GM12878 (cell line): Measurements from ENCODE around the gene STK4. TPM values are rescaled to one million over a fixed set of nuclear protein-coding genes. Genes with fewer than 3 reads are reported as not detected.

Source experiments
- NR2F1 ChIP-seq: fragments of 450-650 bp; conservative IDR thresholded peaks from 2 replicates; pipeline ENCODE4 v1.6.1; 2017; ENCODE audit warnings: mild to moderate bottlenecking
- SMAD1 ChIP-seq: fragments of 450-650 bp; IDR thresholded peaks from 2 replicates; pipeline ENCODE4 v1.6.1; 2018; ENCODE audit warnings: mild to moderate bottlenecking, low read depth; ENCODE audit not compliant: partially characterized antibody
- SUPT20H ChIP-seq: IDR thresholded peaks from 2 replicates; pipeline ENCODE4 v1.6.1; 2011; ENCODE audit warnings: low read depth, mild to moderate bottlenecking, low read length, moderate library complexity, borderline replicate concordance; ENCODE audit not compliant: control insufficient read depth
- TARDBP ChIP-seq: IDR thresholded peaks from 2 replicates; pipeline ENCODE4 v1.6.1; 2016; ENCODE audit warnings: borderline replicate concordance
- ZBTB4 ChIP-seq: fragments of 450-650 bp; formaldehyde crosslinking; IDR thresholded peaks from 2 replicates; pipeline ENCODE4 v1.4.0; 2022; ENCODE audit warnings: mild to moderate bottlenecking, moderate library complexity
- ZNF384 ChIP-seq: IDR thresholded peaks from 2 replicates; pipeline ENCODE4 v1.6.1; 2012; ENCODE audit warnings: low read depth, mild to moderate bottlenecking, low read length, improper control_type of control experiment, borderline replicate concordance
- polyA plus RNA-seq, 11 experiments: library from polyadenylated mRNA; depleted of rRNA in 4 of 11; unstranded in 6 of 11; stranded (reverse) in 5 of 11; fragments of >200 nt; fragmentation: Nextera tagmentation in 4 of 11; fragmentation: Illumina TruSeq in 1 of 11; extraction: Ambion mirVana in 4 of 11; extraction: Trizol in 1 of 11; gene quantifications; 1 replicate in 1 of 11; 2 replicates in 10 of 11; pipeline versions ENCODE4 v1.2.1 to v1.2.3, GENCODE V29; 2011 to 2016; ENCODE audit warnings: inconsistent platforms in 2 of 11, missing spikeins in 2 of 11, low read depth in 1 of 11
- total RNA-seq, 4 experiments: library from RNA; depleted of rRNA in 3 of 4; stranded (reverse); fragments of >200 nt in 3 of 4; fragmentation: Illumina TruSeq in 1 of 4; extraction: Trizol in 1 of 4; gene quantifications; 2 replicates each; pipeline versions ENCODE4 v1.2.1 to v1.2.3, GENCODE V29; 2013 to 2021
- TF ChIP-seq, protein P1 (sequence below): fragments of 450-650 bp; IDR thresholded peaks from 2 replicates; pipeline ENCODE4 v1.6.1; 2017; ENCODE audit warnings: mild to moderate bottlenecking, moderate library complexity

The STK4 gene
- total and polyA plus RNA-seq, 10 of the 15 experiments (the other 5 are each of a cell fraction or from before 2014, with no cell fraction given), result 24.0 to 135 (median 89.7) TPM

GRCh38 chr20:45019027-45019761 is 52.9 kb downstream of the STK4 start (continued):
- TF ChIP-seq, protein P1, sequence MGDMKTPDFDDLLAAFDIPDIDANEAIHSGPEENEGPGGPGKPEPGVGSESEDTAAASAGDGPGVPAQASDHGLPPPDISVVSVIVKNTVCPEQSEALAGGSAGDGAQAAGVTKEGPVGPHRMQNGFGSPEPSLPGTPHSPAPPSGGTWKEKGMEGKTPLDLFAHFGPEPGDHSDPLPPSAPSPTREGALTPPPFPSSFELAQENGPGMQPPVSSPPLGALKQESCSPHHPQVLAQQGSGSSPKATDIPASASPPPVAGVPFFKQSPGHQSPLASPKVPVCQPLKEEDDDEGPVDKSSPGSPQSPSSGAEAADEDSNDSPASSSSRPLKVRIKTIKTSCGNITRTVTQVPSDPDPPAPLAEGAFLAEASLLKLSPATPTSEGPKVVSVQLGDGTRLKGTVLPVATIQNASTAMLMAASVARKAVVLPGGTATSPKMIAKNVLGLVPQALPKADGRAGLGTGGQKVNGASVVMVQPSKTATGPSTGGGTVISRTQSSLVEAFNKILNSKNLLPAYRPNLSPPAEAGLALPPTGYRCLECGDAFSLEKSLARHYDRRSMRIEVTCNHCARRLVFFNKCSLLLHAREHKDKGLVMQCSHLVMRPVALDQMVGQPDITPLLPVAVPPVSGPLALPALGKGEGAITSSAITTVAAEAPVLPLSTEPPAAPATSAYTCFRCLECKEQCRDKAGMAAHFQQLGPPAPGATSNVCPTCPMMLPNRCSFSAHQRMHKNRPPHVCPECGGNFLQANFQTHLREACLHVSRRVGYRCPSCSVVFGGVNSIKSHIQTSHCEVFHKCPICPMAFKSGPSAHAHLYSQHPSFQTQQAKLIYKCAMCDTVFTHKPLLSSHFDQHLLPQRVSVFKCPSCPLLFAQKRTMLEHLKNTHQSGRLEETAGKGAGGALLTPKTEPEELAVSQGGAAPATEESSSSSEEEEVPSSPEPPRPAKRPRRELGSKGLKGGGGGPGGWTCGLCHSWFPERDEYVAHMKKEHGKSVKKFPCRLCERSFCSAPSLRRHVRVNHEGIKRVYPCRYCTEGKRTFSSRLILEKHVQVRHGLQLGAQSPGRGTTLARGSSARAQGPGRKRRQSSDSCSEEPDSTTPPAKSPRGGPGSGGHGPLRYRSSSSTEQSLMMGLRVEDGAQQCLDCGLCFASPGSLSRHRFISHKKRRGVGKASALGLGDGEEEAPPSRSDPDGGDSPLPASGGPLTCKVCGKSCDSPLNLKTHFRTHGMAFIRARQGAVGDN, result no peak
- TF ChIP-seq SUPT20H (no peak), NR2F1 (no peak), SMAD1 (no peak), ZNF384 (no peak), TARDBP (no peak), ZBTB4 (CRISPR knock-in tag) (no peak)
- TF ChIP-seq, all 136 proteins: peak for 0
